ENCODE measurements around the gene CUL4A.
A peak's percentile ranks its signal among the peaks of the same experiment; 100 is the strongest.
"Not testable (repeated sequence)": the region's sequence is repeated elsewhere in the genome, so short reads cannot be mapped to it uniquely, and the experiment has no call there.

Gene CUL4A

DNA sequence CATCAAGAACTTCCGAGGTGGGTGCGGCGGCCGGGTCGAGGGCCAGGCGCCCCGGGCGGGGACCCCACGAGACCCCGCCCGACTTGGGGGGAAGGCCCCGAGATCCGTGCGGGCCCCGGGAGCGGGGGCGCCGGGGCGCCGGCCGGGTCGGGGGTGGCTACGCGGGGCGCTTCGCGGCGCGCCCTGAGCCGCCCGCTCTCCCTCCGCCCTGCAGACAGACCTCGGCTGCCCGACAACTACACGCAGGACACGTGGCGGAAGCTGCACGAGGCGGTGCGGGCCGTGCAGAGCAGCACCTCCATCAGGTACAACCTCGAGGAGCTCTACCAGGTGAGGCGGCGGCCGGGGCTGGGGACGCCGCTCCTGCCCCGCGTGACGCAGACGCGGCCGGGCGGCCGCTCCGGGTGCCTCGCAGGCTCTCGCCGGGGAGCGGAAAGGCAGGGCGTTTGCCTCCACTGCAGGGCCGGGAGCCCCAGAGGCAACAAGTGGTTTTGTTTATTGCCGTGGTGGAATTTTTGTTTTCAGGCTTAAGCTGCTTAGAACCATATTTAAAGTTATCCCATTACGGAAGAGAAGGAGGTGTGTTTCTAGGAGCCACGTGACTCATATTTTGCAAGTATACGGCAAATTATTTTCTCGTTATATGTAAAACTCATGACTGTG is 477 bp downstream of the CUL4A start:
- peak; percentile 68 to 81 (median 75) for DNase-seq

DNA sequence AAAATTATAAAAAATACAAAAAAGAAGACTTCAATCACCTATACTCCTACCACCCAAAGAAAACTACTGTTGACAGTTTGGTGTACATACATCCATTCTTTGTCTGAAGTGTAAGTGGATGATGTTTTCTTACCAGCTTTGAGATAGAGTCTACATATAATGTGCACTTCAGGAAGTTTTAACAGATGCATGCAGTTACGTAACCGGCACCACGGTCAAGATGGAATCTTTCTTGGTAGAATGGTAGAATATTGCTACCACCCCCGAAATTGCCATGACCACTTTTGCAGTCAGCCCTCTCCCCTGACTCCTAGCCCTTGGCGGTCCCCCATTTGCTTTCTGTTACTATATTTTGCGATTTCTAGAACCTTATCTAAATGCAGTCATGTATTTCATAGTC is 1.4 kb downstream of the CUL4A start:
- no peak for DNase-seq

DNA sequence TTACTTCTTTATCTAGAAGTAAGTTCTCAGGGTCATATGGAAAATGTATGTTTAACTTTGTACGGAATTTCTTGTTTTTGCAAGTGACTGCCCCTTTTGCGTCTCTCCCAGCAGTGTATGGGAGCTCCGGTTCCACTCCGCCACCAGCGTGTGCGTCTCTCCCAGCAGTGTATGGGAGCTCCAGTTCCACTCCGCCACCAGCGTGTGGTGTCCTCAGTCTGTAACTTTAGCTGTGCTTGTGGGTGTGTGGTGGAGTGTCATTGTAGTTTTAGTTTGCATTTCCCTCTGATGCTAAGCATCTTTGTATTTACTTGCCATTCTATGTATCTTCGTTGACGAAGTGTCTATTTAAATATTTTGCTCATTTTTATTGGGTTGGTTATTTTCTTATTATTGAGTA is 2.4 kb downstream of the CUL4A start:
- no peak for DNase-seq

DNA sequence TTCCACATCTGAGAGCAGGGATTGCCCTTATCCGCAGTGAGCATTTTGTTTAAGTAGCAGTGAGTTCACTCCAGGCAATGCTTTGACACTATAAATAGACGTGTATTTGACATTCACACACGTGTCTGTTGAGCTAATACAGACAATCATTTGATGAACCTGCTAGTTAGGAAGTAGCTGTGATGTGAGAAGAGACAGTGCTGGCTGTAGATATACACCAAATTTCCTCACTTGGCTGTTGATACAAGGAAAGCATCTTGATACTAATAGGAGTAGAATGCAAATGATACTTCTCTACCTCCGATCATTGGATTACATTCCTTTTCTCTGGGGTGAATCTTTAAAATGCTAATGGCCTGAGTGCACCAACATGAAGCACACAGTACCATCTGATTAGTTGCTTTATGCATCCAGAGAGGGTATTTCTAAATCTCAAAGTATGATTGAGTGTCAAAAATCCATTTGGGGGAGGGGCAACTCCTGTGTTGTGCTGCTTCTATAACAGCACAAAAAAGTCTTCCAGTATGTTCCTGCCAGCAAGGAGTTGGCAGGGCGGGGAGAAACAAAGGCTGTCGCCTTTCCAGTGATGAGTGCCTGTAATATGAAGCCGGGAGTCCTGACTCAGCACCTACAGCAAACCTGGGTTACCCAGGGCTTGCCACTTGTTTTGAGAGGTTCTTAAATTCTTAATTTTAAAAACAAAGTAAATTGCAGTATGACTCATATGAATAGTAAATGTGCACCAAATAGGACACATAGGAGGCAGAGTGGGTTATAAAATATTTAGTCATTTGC is 7.0 kb downstream of the CUL4A start:
- no peak for DNase-seq

DNA sequence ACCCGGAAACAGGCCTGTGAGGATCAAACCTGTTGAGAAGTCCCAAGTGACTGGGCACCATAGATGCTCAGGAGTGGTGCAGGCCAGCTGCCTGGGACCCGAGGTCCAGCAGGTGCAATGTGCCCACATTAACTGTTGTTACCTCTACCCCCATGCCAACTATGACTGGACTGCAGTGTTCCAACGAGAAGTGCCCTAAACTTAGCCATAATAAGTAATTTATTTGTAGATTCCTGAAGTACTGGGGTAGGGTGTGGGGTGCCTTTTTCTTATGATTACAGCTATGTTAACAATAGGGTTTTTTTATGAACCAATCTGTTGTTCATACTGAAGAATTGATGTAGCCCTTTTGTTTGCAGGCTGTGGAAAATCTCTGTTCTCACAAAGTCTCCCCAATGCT is 9.2 kb downstream of the CUL4A start:
- no peak for DNase-seq

DNA sequence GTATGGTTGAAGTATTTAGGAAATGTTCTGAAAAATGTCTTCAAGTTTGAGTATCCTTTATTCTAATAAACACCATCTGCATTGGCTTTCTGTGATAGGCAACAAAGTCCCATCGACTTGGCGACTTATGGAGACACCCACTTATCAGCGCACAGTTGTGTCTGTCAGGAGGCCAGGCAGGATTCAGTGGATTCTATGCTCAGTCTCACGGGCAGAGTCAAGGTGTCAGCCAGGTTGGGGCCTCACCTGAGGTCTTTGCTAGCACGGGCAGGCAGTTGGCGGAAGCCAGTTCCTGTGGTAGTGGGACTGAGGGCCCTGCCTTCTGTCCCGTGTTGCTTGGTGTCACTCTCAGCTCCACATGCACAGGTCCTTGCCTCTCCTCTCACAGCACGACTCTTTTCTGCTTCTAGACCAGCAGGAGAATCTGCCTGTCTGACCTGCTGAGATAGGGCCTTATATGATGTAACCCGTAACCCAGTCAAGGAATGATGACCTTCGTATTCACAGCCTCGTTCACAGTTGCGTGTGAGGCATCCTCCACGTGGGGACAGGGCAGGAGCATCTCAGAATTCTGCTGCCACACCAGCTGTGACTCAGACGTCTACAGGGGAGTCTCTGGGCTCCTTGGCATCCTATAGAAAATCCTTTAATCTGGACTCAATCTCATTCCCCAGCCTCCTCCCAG is 10.0 kb downstream of the CUL4A start:
- no peak for DNase-seq

DNA sequence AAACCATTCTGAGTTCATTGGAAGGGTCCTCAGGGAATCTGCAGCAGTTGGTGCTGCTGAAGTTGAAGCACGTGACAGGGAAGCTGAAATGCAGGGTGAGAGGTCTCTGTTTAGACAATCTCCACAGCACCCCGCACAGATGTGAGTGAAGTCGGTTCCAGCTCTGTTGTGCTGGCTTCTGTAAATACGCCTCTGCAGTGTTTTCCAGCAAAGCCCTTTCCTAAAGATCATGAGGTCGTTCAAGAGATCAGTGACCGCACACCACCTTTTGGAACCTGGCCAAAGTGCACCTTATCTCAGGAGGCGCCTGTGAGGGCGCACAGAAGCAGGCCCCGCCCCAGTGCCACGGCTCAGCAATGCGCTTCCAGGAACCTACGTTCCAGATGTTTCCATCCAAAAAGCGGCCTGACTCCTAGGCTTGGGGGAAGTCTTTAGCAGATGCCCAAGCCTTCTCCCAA is 10.8 kb downstream of the CUL4A start:
- DNase-seq, result no peak

DNA sequence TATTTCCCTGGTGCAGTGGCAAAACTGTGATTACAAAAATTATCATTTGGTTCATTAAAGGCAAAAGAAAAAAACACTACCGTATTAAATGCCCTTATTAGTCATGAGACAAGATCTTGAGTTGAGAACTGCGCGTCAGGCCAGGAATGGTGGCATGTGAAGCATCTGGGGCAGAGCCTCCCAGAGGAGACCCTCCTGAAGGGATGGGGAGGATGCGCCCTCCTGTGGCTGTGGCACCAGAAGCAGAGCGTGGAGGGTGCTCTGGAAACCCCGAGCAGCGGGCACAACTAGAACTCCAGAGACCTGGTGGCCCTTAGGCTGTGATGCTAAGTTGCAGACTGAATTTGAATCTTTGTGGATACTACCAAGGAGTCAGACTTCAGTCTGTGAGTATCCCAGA is 11.5 kb downstream of the CUL4A start:
- no peak for DNase-seq

DNA sequence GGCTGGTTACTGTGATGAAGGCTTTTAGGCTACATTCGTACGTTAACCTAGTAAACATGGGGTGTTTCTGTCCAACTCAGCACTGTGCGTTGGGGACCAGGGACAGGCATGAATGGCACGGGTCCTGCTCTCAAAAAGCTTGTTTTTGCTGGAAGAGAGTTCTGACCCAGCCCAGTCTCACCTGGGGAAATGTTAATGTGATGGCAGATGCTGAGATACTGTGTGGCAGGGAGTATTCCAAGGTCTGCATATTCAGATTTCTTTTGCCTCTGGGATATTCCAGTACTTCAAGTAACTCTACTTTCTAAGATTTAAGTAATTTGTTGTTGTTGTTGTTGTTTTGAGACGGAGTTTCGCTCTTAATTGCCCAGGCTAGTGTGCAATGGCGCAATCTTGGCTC is 13.7 kb downstream of the CUL4A start:
- DNase-seq, result no peak

DNA sequence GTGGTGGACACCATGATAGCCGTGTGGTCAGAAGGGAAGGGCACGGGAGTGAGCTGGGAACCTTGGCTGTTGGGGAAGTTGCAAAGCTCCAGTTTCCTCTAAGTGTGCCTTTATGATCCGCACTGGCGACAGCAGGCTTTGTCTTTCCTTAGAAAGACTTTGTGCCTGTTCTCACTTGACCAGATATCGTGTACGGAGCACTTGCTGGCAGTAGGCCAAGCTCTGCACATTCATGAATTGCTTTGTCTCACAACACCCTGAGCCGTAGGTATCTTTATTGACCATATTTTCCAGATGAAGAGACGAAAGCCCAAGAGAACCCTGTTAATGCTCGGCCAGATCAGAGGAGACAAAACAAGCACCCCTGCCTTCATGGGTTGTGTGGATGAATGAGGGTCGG is 15.1 kb downstream of the CUL4A start:
- DNase-seq, result no peak

DNA sequence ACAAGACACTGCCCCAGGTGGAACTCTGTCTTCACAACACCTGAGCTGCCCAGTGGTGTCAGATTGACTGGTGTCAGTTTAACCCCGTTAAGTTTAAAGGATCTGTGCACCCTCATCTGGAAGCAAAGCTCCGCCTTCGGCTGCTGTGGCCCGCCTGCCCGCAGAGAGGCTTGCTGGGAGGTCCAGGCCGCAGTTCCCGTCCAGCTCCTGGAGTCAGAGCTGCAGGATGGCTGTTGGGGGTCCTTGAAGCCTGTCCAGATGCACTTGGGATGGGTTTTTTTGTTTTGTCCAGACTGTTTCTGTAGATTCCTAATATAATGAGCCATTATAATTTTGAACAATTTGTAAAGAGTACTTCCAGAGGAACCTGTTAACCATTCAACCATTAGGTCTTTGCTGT is 16.1 kb downstream of the CUL4A start:
- DNase-seq, result no peak

DNA sequence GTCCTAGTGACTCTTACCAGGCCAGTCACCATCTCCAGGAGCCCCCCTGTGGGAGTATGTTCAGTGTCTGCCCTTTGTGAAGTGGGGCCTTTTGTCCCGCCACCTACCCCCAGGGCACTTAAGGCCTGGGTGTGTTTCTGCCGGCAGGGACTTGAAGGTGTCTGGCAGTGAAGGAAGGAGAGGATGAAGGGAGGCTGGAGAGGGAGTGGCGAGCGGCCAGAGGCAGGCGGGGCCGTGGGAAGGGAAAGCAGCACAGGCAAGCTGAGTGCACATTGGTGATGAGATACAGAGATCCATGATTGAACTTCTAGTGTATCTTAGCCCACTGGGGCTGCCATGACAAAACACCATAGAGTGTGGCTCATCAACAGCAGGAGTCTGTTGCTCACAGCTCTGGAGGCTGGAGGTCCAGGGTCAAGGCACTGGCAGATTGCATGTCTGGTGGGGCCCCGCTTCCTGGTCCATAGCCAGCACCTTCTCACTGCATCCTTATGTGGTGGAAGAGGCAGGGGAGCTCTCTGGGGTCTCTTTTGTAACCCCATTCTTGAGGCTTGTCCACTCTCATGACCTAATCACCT is 17.5 kb downstream of the CUL4A start:
- DNase-seq, result no peak

DNA sequence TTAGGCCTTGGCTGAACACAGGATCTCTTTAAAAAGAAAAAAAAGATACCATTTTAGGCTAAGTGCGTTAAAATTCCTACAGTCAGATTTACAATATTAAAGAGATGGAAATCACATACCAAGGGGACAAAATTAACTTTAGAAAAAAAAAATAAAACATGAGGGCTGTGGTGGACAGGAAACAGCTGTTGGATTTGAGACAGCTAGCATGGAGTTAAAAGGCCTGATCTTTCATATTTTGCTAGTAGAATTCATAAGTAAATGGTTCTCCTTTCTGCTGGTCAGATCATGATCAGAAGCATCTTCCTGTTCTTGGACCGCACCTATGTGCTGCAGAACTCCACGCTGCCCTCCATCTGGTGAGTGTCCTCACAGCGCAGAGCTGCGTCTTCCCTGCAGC is 19.7 kb downstream of the CUL4A start:
- DNase-seq, result no peak

DNA sequence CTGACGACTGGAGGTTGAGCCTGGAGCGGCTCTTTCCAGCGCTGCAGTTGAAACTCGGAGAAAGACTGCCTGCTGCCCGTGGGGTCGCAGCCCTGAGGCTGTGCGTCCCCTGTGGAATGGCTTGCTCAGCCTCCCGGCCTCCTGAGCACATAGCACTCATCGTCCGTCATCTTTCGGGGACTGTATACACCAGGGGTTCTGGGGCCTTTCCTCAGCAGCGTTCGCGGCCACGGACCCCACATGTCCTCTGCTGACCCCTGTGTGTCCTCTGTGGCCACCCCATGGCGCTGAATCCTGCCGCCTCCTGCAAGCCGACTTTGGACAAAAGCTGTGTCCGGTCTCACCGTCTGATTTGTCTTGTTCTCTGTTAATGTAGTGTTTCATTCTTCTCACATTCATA is 20.4 kb downstream of the CUL4A start:
- no peak for DNase-seq

DNA sequence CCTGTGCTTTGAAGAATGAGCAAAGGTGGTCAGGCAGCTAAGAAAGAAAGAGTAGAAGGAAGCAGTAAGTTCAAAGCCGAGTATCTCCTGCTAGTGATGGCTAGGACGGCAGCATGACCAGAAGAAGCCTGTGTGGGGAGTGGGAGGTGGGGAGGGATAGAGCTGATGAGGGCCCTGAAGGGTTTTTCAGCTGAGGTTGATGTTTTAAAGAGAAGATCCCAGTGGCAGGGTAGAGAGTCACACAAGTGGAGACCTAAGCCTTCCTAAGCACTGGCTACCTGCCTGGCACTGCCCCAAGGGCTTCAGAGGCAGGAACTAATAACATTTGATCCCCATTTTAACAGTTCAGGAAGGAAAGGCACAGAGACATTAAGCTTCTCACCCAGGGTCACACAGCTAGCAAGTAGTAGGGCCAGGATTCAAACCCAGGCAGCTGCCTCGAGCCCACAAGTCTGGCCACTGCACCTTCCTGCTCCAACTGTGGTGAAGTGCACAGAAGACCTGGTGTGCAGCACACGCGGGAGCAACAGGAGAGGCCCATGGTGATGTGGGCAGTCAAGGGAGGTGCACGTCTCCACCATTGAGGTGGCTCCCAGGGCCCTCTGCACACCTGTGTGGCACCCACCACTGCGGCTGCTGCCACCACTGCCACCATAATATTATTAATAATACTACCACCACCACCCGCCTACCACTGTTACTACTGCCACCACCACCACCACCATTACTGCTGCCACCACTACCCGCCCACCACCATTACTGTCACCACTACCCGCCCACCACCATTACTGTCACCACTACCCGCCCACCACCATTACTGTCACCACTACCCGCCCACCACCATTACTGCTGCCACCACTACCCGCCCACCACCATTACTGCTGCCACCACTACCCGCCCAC is 22.1 kb downstream of the CUL4A start:
- no peak for DNase-seq

DNA sequence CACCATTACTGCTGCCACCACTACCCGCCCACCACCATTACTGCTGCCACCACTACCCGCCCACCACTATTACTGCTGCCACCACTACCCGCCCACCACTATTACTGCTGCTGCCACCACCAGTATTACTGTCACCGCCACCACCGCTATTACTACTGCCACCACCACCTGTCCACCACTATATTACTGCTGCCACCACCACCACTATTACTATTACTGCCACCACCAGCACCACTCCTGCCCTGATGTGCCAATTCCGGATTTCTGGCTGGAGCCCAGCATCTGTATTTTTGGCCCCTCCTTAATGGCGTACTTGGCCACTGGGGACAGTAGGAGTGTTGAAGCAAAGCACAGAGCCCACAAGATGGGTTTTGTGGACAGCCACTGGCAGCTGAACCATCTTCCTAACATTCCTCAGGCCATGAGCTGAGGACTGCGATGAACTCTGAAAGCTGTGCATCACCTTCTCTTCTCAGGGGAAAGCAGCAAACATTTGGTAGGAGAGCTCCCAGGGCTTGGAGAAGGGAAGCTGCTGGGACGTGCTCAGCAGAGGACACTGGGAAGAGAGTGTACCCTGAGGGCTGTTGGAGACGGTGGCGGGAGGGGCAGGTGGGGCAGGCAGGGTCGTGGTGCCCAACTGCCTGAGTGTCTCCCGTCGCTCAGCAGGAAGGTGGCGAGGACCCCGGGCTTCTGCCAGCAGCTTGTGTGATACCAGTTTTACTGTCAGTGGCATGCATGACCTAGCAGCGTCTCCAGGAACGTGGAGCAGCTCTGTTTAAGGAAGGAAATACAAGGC is 23.0 kb downstream of the CUL4A start:
- DNase-seq, result no peak

DNA sequence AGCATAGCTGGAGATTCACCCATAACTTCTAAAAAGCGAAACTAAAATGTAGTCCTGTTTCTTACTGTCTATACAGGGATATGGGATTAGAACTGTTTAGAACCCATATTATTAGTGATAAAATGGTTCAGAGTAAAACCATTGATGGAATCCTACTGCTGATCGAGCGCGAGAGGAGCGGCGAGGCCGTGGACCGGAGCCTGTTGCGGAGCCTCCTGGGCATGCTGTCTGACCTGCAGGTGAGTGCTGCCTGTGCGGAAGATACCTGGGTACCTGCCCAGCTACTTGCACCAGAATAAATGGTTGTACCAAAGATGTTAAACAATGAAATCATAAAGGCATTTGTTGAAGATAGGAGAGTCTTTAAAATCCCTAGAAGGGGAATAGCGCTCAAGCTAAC is 23.7 kb downstream of the CUL4A start:
- DNase-seq, result no peak

DNA sequence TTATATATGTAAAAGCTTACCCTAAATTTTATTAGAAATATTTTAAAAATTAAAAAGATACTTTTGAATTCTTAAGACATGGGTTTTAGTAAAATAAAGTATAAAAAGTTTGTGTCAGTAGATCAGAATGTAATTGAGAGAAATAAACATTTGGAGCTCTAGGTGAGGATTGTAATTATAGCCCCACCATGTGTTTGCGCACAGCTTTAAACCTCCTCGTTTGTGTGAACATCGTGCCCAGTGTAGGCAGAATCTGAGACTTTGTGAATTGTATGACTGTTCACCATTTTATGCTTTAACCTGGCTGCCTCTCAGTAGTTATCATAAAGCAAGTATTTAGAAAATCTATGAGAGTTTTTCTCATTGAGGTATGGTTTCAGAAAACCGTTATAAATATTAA is 29.1 kb downstream of the CUL4A start:
- DNase-seq, result no peak

DNA sequence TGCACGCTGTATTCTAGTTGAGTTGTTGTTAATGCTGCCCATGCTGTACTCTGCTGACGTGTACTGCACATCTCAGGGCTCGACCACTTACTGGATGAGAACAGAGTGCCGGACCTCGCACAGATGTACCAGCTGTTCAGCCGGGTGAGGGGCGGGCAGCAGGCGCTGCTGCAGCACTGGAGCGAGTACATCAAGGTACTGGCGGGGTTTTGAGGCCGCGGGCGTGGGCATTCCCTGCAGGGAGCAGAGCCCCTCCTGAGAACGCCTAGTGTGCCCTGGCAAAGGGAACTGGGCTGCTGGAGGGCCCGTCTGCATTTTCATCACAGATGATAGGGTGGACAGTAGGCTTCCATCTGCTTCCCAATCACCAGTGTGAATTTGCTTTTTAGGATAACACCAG is 29.9 kb downstream of the CUL4A start:
- no peak for DNase-seq

DNA sequence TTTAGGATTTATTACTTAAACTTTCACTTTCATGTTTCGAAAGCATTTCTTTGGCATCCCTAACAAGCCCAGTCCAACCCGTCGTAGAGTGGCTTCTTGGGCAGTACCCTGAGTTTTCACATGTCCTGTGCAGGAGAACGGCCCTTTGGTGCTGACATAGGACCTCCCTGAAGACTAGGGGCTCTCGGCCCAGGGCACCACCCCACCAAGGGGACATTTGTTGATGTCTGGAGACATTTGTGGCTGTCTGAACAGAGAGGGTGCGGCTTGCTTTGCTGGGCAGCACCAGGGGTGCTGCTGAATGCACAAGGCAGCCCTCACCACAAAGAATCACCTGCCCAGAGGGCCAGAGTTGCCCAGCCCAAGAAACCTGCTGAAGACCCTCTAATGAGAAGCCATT is 30.6 kb downstream of the CUL4A start:
- DNase-seq, result no peak

DNA sequence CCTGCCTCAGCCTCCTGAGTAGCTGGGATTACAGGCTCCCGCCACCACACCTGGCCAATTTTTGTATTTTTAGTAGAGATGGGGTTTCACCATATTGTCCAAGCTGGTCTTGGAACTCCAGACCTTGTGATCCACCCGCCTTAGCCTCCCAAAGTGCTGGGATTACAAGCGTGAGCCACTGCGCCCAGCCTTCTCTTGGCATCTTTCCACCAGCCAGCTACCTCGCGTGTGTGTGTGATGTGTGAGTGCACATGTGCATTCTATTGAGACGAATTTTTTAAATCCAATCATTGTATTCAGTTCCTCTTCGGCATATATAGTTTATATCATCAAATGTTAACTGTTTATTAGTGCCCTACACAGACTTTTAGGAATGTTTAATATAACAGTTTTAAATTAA is 32.2 kb downstream of the CUL4A start:
- not testable (repeated sequence) for DNase-seq

DNA sequence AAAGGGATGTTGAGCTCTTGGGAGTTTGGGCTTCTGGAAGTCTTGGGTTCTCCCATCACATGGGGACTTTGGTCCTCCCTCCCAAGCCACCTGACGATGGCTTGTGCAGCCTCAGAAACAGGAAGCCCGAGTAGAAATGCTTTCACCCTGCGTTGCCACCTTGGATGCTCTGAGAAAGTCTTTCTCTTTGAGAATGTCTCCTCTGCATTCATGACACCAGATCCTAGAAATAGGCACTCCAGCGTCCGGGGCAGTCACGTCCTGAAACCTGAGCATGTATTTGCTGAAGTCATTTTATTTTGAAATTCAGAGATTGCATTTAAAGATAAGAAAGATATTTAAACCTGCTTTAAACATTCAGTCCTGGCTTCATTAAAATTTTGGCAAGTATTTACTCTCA is 34.4 kb downstream of the CUL4A start:
- no peak for DNase-seq
